HG02870 (cell line): Measurements from ENCODE around the gene SPTLC1.

ENCODE experiments used
- ATAC-seq: cut with Tn5 transposase; IDR thresholded peaks from one replicate; pipeline ENCODE4 v1.9.1; 2021; ENCODE audit warnings: mild to moderate bottlenecking, moderate library complexity; ENCODE audit not compliant: unreplicated experiment

The SPTLC1 gene

GRCh38 chr9:91986248-91986647, 129.0 kb downstream of the SPTLC1 start:
- ATAC-seq, result no peak

GRCh38 chr9:91985692-91986091, 129.5 kb downstream of the SPTLC1 start:
- ATAC-seq, result no peak
